NB4 (cell line): ENCODE results near the gene ZPLD1.

Source experiments
- MYC ChIP-seq: IDR thresholded peaks from 2 replicates; pipeline ENCODE4 v1.6.1; 2011; ENCODE audit warnings: low read depth, low read length
- POLR2A ChIP-seq: IDR thresholded peaks from 2 replicates; pipeline ENCODE4 v1.6.1; 2011; ENCODE audit warnings: mild to moderate bottlenecking; ENCODE audit not compliant: insufficient read length; ENCODE audit errors: extremely low read depth
- TF ChIP-seq, protein P1 (sequence below): IDR thresholded peaks from one replicate; pipeline ENCODE4 v1.5.1; 2012; ENCODE audit warnings: low read depth, low read length

DNA sequence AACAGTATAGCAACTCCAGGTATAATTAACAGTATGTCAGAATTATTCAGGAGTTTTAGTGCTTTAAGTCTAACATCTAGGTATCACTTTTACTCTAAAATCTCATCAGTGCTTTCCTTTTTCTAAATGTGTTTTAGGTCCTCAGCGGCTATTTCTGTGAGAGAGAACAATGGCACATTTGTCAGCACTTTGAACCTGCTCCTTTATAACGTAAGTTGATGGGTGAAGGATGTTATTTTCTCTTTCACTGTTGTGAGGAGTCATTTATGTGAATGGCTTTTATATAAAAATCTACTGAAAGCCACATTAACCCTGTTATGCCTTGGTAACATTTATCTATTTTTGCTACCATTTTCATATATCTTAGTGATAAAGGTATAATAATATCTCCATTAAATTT lies 22.8 kb downstream of the ZPLD1 start:
- TF ChIP-seq, protein P1, sequence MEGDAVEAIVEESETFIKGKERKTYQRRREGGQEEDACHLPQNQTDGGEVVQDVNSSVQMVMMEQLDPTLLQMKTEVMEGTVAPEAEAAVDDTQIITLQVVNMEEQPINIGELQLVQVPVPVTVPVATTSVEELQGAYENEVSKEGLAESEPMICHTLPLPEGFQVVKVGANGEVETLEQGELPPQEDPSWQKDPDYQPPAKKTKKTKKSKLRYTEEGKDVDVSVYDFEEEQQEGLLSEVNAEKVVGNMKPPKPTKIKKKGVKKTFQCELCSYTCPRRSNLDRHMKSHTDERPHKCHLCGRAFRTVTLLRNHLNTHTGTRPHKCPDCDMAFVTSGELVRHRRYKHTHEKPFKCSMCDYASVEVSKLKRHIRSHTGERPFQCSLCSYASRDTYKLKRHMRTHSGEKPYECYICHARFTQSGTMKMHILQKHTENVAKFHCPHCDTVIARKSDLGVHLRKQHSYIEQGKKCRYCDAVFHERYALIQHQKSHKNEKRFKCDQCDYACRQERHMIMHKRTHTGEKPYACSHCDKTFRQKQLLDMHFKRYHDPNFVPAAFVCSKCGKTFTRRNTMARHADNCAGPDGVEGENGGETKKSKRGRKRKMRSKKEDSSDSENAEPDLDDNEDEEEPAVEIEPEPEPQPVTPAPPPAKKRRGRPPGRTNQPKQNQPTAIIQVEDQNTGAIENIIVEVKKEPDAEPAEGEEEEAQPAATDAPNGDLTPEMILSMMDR, result no peak
- no peak for TF ChIP-seq POLR2A
- TF ChIP-seq MYC, result no peak
